GM12878 (cell line): ENCODE results near the gene WASF1. TPM values are rescaled to one million over a fixed set of nuclear protein-coding genes. Genes with fewer than 3 reads are reported as not detected.

Experiments
- ATAC-seq: fragments of 200-7000 bp; cut with Tn5 transposase; 3 replicates; pipeline ENCODE4 v1.9.1; 2020; ENCODE audit warnings: mild to moderate bottlenecking, moderate library complexity
- BruUV-seq: library from RNA; stranded (reverse); fragments of 400-500 nt; replicated peaks from 2 replicates; lab custom pipeline; 2021; lab: Mats Ljungman, UMichigan
- CTCF ChIA-PET: fragments of 300-600 bp; sonication (Branson Sonifier 250); formaldehyde crosslinking; extraction: SDS; loops from one replicate; lab custom pipeline; 2021; ENCODE audit warnings: inconsistent platforms; lab: Yijun Ruan, JAX
- POLR2A ChIA-PET: fragments of 350-600 bp; formaldehyde crosslinking; extraction: SDS; loops from one replicate; lab custom pipeline; 2021; ENCODE audit warnings: inconsistent platforms; lab: Charles Lee
- RAD21 ChIA-PET: fragments of 300-600 bp; sonication (Branson Sonifier 250); formaldehyde crosslinking; loops from one replicate; lab custom pipeline; 2023; ENCODE audit warnings: antibody characterized with exemption; ENCODE audit not compliant: unreplicated experiment; lab: Charles Lee
- SMC1A ChIA-PET: fragments of 300-600 bp; sonication (Branson Sonifier 250); formaldehyde crosslinking; loops from one replicate; lab custom pipeline; 2023; ENCODE audit not compliant: unreplicated experiment, uncharacterized antibody; lab: Charles Lee
- DNase-seq: peaks from one replicate; pipeline ENCODE4 v3.0.0-alpha.2; 2011; ENCODE audit warnings: low read depth, low spot score
- FAIRE-seq: peaks from 3 replicates; lab custom pipeline; 2011; peaks lifted over from hg19 to GRCh38; lab: Jason Lieb, UNC
- H2AFZ ChIP-seq: 2 replicates; pipeline ENCODE4 v1.6.0; 2011; ENCODE audit warnings: low read depth, low read length, control low read depth; ENCODE audit not compliant: control insufficient read depth
- H3K27ac ChIP-seq: 2 replicates; pipeline ENCODE4 v1.5.1; 2011; ENCODE audit warnings: control low read depth; ENCODE audit not compliant: control insufficient read depth, insufficient read depth
- H3K27me3 ChIP-seq, 2 experiments: replicated peaks in 1 of 2; 2 replicates each; pipeline versions ENCODE4 v1.6.0 to v1.6.1; 2011; ENCODE audit warnings: low read length in 1 of 2; ENCODE audit not compliant: control insufficient read depth in 2 of 2, insufficient read depth in 2 of 2
- H3K36me3 ChIP-seq, 2 experiments: 2 replicates each; pipeline ENCODE4 v1.5.1; 2011; ENCODE audit warnings: low read length in 1 of 2; ENCODE audit not compliant: control insufficient read depth in 2 of 2, insufficient read depth in 2 of 2
- H3K4me1 ChIP-seq: 2 replicates; pipeline ENCODE4 v1.6.1; 2011; ENCODE audit warnings: mild to moderate bottlenecking, low read length, moderate library complexity, mixed read lengths; ENCODE audit not compliant: control insufficient read depth, insufficient read depth
- H3K4me2 ChIP-seq: 2 replicates; pipeline ENCODE4 v1.6.0; 2011; ENCODE audit warnings: control low read depth; ENCODE audit not compliant: control insufficient read depth, insufficient read depth
- H3K4me3 ChIP-seq: fragments of 200-600 bp; sonication (generic); 2 replicates; pipeline ENCODE4 v1.5.1; 2016
- H3K79me2 ChIP-seq: 2 replicates; pipeline ENCODE4 v1.6.0; 2011; ENCODE audit warnings: low read length; ENCODE audit not compliant: control insufficient read depth, insufficient read depth
- H3K9ac ChIP-seq: 2 replicates; pipeline ENCODE4 v1.8.0; 2011; ENCODE audit warnings: low read length, control low read depth, mixed read lengths; ENCODE audit not compliant: control insufficient read depth, insufficient read depth
- H3K9me3 ChIP-seq: replicated peaks from 3 replicates; pipeline ENCODE4 v1.5.1; 2011; ENCODE audit warnings: mild to moderate bottlenecking, low read length; ENCODE audit not compliant: control insufficient read depth, insufficient read depth
- H4K20me1 ChIP-seq: 2 replicates; pipeline ENCODE4 v1.6.0; 2011; ENCODE audit not compliant: control insufficient read depth, insufficient read depth
- EZH2 ChIP-seq: IDR thresholded peaks from 2 replicates; pipeline ENCODE4 v1.6.1; 2012; ENCODE audit warnings: low read depth, mild to moderate bottlenecking, control low read depth, inconsistent platforms, low read length, borderline replicate concordance; ENCODE audit not compliant: control insufficient read depth
- KAT2A ChIP-seq: conservative IDR thresholded peaks from 2 replicates; pipeline ENCODE4 v1.6.1; 2011; ENCODE audit warnings: low read depth, low read length; ENCODE audit not compliant: control insufficient read depth
- NFXL1 ChIP-seq: fragments of 450-650 bp; IDR thresholded peaks from 2 replicates; pipeline ENCODE4 v1.6.1; 2017; ENCODE audit warnings: antibody characterized with exemption, mild to moderate bottlenecking, borderline replicate concordance
- POLR2A ChIP-seq: IDR thresholded peaks from 2 replicates; pipeline ENCODE4 v1.6.1; 2011; ENCODE audit warnings: low read depth, mild to moderate bottlenecking, low read length
- RAD21 ChIP-seq: IDR thresholded peaks from 2 replicates; pipeline ENCODE4 v1.6.1; 2011; ENCODE audit warnings: mild to moderate bottlenecking, low read depth, low read length, moderate library complexity; ENCODE audit not compliant: insufficient read depth
- RELB ChIP-seq: fragments of 450-650 bp; IDR thresholded peaks from 2 replicates; pipeline ENCODE4 v1.6.1; 2017; ENCODE audit warnings: low read depth, mild to moderate bottlenecking, moderate library complexity
- RFX5 ChIP-seq: IDR thresholded peaks from 2 replicates; pipeline ENCODE4 v1.6.1; 2011; ENCODE audit warnings: low read depth, low read length, improper control_type of control experiment
- SMARCA5 ChIP-seq: fragments of 450-650 bp; IDR thresholded peaks from 2 replicates; pipeline ENCODE4 v1.6.1; 2017; ENCODE audit warnings: mild to moderate bottlenecking
- ZNF592 ChIP-seq: fragments of 450-650 bp; IDR thresholded peaks from 2 replicates; pipeline ENCODE4 v1.6.1; 2017; ENCODE audit warnings: mild to moderate bottlenecking, moderate library complexity
- WGBS: methylation state at CpG from one replicate; pipeline ENCODE4 v1.1.6; 2016; ENCODE audit warnings: low lambda C conversion rate; ENCODE audit not compliant: insufficient replicate concordance, insufficient coverage; ENCODE audit errors: missing lambda C conversion rate; 5-methylcytosine and 5-hydroxymethylcytosine counted together
- in situ Hi-C: fragments of 300-500 bp; cut with MboI; formaldehyde crosslinking; loops from 9 replicates; pipeline ENCODE4 v1.14.3; 2018; ENCODE audit warnings: mixed read lengths
- intact Hi-C: fragments of 100-400 bp; cut with micrococcal nuclease; formaldehyde crosslinking; loops from one replicate; pipeline ENCODE4 v1.14.2; 2022; ENCODE audit not compliant: unreplicated experiment
- polyA plus RNA-seq, 11 experiments: library from polyadenylated mRNA; depleted of rRNA in 4 of 11; unstranded in 6 of 11; stranded (reverse) in 5 of 11; fragments of >200 nt; fragmentation: Nextera tagmentation in 4 of 11; fragmentation: Illumina TruSeq in 1 of 11; extraction: Ambion mirVana in 4 of 11; extraction: Trizol in 1 of 11; gene quantifications; 1 replicate in 1 of 11; 2 replicates in 10 of 11; pipeline versions ENCODE4 v1.2.1 to v1.2.3, GENCODE V29; 2011 to 2016; ENCODE audit warnings: inconsistent platforms in 2 of 11, missing spikeins in 2 of 11, low read depth in 1 of 11
- total RNA-seq, 4 experiments: library from RNA; depleted of rRNA in 3 of 4; stranded (reverse); fragments of >200 nt in 3 of 4; fragmentation: Illumina TruSeq in 1 of 4; extraction: Trizol in 1 of 4; gene quantifications; 2 replicates each; pipeline versions ENCODE4 v1.2.1 to v1.2.3, GENCODE V29; 2013 to 2021
- TF ChIP-seq, protein P1 (sequence below): fragments of 450-650 bp; formaldehyde crosslinking; IDR thresholded peaks from 2 replicates; pipeline ENCODE4 v1.4.0; 2022; ENCODE audit warnings: mild to moderate bottlenecking, moderate library complexity
- TF ChIP-seq, protein P2 (sequence below): IDR thresholded peaks from 2 replicates; pipeline ENCODE4 v1.6.1; 2011; ENCODE audit warnings: borderline replicate concordance, low read depth, mild to moderate bottlenecking, moderate library complexity, low read length; ENCODE audit not compliant: insufficient read depth, poor library complexity, severe bottlenecking

WASF1 gene
- total and polyA plus RNA-seq, 10 of the 15 experiments (the other 5 are each of a cell fraction or from before 2014, with no cell fraction given), result 1.3 to 10.2 (median 4.5) TPM

GRCh38 chr6:110075406-110075805, 104.1 kb downstream of the WASF1 start:
- ChIA-PET RAD21 (no interaction called here), POLR2A (no interaction called here), CTCF (interaction anchor here (1.3 kb wide), 1 partner anchor 9 kb away, joined by 3 read pairs; no protein-coding TSS in a partner anchor), SMC1A (interaction anchor here (1.2 kb wide), 1 partner anchor 21 kb away, joined by 3 read pairs; no protein-coding TSS in a partner anchor)
- 0% methylated on average over 1 of the region's 1 CpG for WGBS
- H3K9ac ChIP-seq, result no peak overlapping the region
- H3K79me2 ChIP-seq, result no peaks in the 10 kb centered on the region
- H3K27ac ChIP-seq, result no peak overlapping the region
- FAIRE-seq (no peak), DNase-seq (no peak), ATAC-seq (no peak)
- no peak overlapping the region for H3K4me3 ChIP-seq
- H3K9me3 ChIP-seq, result no peaks in the 10 kb centered on the region
- in situ Hi-C loops, result no loop called here
- no peaks in the 10 kb centered on the region for H3K4me1 ChIP-seq
- H3K4me2 ChIP-seq, result no peak overlapping the region
- no peaks in the 10 kb centered on the region for H4K20me1 ChIP-seq
- no peaks in the 10 kb centered on the region for H3K27me3 ChIP-seq
- no TSS peak for BruUV-seq
- H3K36me3 ChIP-seq, result no peaks in the 10 kb centered on the region
- intact Hi-C loops, result no loop called here
- H2AFZ ChIP-seq, result no peak overlapping the region
- TF ChIP-seq NFXL1 (no peak), ZNF592 (no peak), POLR2A (no peak), RFX5 (no peak), RAD21 (no peak), EZH2 (no peak), SMARCA5 (no peak), KAT2A (no peak), RELB (no peak)
- TF ChIP-seq, protein P1, sequence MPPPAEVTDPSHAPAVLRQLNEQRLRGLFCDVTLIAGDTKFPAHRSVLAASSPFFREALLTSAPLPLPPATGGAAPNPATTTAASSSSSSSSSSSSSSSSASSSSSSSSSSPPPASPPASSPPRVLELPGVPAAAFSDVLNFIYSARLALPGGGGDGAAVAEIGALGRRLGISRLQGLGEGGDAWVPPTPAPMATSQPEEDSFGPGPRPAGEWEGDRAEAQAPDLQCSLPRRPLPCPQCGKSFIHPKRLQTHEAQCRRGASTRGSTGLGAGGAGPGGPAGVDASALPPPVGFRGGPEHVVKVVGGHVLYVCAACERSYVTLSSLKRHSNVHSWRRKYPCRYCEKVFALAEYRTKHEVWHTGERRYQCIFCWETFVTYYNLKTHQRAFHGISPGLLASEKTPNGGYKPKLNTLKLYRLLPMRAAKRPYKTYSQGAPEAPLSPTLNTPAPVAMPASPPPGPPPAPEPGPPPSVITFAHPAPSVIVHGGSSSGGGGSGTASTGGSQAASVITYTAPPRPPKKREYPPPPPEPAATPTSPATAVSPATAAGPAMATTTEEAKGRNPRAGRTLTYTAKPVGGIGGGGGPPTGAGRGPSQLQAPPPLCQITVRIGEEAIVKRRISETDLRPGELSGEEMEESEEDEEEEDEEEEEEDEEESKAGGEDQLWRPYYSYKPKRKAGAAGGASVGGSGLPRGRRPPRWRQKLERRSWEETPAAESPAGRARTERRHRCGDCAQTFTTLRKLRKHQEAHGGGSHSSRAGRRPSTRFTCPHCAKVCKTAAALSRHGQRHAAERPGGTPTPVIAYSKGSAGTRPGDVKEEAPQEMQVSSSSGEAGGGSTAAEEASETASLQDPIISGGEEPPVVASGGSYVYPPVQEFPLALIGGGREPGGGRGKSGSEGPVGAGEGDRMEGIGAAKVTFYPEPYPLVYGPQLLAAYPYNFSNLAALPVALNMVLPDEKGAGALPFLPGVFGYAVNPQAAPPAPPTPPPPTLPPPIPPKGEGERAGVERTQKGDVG (CRISPR knock-in tag), result no peak
- TF ChIP-seq, protein P2, sequence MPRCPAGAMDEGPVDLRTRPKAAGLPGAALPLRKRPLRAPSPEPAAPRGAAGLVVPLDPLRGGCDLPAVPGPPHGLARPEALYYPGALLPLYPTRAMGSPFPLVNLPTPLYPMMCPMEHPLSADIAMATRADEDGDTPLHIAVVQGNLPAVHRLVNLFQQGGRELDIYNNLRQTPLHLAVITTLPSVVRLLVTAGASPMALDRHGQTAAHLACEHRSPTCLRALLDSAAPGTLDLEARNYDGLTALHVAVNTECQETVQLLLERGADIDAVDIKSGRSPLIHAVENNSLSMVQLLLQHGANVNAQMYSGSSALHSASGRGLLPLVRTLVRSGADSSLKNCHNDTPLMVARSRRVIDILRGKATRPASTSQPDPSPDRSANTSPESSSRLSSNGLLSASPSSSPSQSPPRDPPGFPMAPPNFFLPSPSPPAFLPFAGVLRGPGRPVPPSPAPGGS, result no peak
